ENCODE measurements around the gene CHD8.
"Not testable (repeated sequence)": the region's sequence is repeated elsewhere in the genome, so short reads cannot be mapped to it uniquely, and the experiment has no call there.

Gene CHD8

GRCh38 chr14:21379338-21379737 is 76.6 kb downstream of the CHD8 start:
- in situ Hi-C loops (cut with MboI; ENCODE audit: low sequenced_read_pairs) = no loop called here

- in situ Hi-C loops (cut with MboI; ENCODE audit: low sequenced_read_pairs) = no loop called here
Observed at GRCh38 chr14:21373980-21374379, 81.9 kb downstream of the CHD8 start.

- in situ Hi-C loops (cut with MboI; ENCODE audit: low sequenced_read_pairs) = not testable (repeated sequence)
Observed at GRCh38 chr14:21372814-21373213, 83.1 kb downstream of the CHD8 start.

- in situ Hi-C loops (cut with MboI; ENCODE audit: low sequenced_read_pairs) = no loop called here
Observed at GRCh38 chr14:21369949-21370679, 85.8 kb downstream of the CHD8 start.

- in situ Hi-C loops (cut with MboI; ENCODE audit: low sequenced_read_pairs) = no loop called here
Observed at GRCh38 chr14:21367582-21368144, 88.3 kb downstream of the CHD8 start.

GRCh38 chr14:21356511-21356910 is 99.4 kb downstream of the CHD8 start:
- in situ Hi-C loops (cut with MboI; ENCODE audit: low sequenced_read_pairs) = no loop called here

GRCh38 chr14:21352587-21352986 is 103.3 kb downstream of the CHD8 start:
- in situ Hi-C loops (cut with MboI; ENCODE audit: low sequenced_read_pairs) = no loop called here

- in situ Hi-C loops (cut with MboI; ENCODE audit: low sequenced_read_pairs) = no loop called here
Observed at GRCh38 chr14:21350539-21350938, 105.4 kb downstream of the CHD8 start.

GRCh38 chr14:21347201-21347600 is 108.7 kb downstream of the CHD8 start:
- in situ Hi-C loops (cut with MboI; ENCODE audit: low sequenced_read_pairs) = no loop called here

GRCh38 chr14:21346532-21347135 is 109.3 kb downstream of the CHD8 start:
- in situ Hi-C loops (cut with MboI; ENCODE audit: low sequenced_read_pairs) = no loop called here

GRCh38 chr14:21343035-21343794 is 112.7 kb downstream of the CHD8 start:
- in situ Hi-C loops (cut with MboI; ENCODE audit: low sequenced_read_pairs) = no loop called here

All from HL-60/S4 (cell line).